Measurements from ENCODE around the gene ING5.

Gene ING5

GRCh38 chr2:241690202-241690717 is 11.6 kb upstream of the ING5 start:
- H2BK15ac ChIP-seq (ENCODE audit: low read depth, poor library complexity, severe bottlenecking): no peak overlapping the region
- peaks cover 12% of the 10 kb centered on the region for H3K4me1 ChIP-seq (ENCODE audit: control insufficient read depth, insufficient read depth, low read depth, low read length)
- no peak overlapping the region for H2AFZ ChIP-seq (ENCODE audit: low read depth, low read length)
- H2AK5ac ChIP-seq (ENCODE audit: low read length, severe bottlenecking): no peak overlapping the region
- no peak overlapping the region for H4K8ac ChIP-seq (ENCODE audit: low read length)
- H3K9me3 ChIP-seq (ENCODE audit: control insufficient read depth, low read length): no peaks in the 10 kb centered on the region
- H3K4ac ChIP-seq (ENCODE audit: low read depth in 1 of 2, low read length in 2 of 2): no peak overlapping the region
- peaks cover 35 to 36% of the 10 kb centered on the region in 2 experiments for H3K36me3 ChIP-seq (ENCODE audit: control insufficient read depth in 1 of 2, insufficient read depth in 2 of 2, low read depth in 1 of 2, low read length in 2 of 2)
- DNase-seq: no peak
- peak overlapping the region; percentile 1 for H3K9ac ChIP-seq (ENCODE audit: low read length)
- H4K91ac ChIP-seq (ENCODE audit: low read length): no peak overlapping the region
- H2BK12ac ChIP-seq (ENCODE audit: low read length in 2 of 2): no peak overlapping the region
- H3K79me1 ChIP-seq (replicated peaks; ENCODE audit: low read length, poor library complexity, severe bottlenecking): peaks cover 19% of the 10 kb centered on the region
- no peak overlapping the region for H3K4me2 ChIP-seq (ENCODE audit: low read length, poor library complexity, severe bottlenecking)
- H2BK120ac ChIP-seq (ENCODE audit: low read depth, low read length): no peak overlapping the region
- no peak overlapping the region for H3K18ac ChIP-seq (ENCODE audit: low read depth in 1 of 2, low read length in 2 of 2)
- H2BK5ac ChIP-seq (ENCODE audit: low read depth, low read length, poor library complexity, severe bottlenecking): no peak overlapping the region
- 88% methylated on average over 6 of the region's 6 CpGs for WGBS
- H3K27ac ChIP-seq (ENCODE audit: low read length, poor library complexity, severe bottlenecking): no peak overlapping the region
- H3K23ac ChIP-seq (ENCODE audit: low read length in 2 of 2): no peak overlapping the region
- H3K14ac ChIP-seq (ENCODE audit: low read length in 2 of 2): no peak overlapping the region
- no peak overlapping the region for H3K4me3 ChIP-seq (ENCODE audit: insufficient read depth in 1 of 2, low read depth in 1 of 2, low read length in 2 of 2)
- no peaks in the 10 kb centered on the region for H3K27me3 ChIP-seq (ENCODE audit: control insufficient read depth in 1 of 2, insufficient read depth in 1 of 2, low read length in 2 of 2)

GRCh38 chr2:241692448-241692847 is 9.4 kb upstream of the ING5 start:
- 78% methylated on average over 6 of the region's 6 CpGs for WGBS
- Histone ChIP-seq H2BK12ac (ENCODE audit: low read length in 2 of 2) (no peak overlapping the region), H4K8ac (ENCODE audit: low read length) (no peak overlapping the region), H3K14ac (ENCODE audit: low read length in 2 of 2) (no peak overlapping the region), H3K23ac (ENCODE audit: low read length in 2 of 2) (no peak overlapping the region), H3K4ac (ENCODE audit: low read depth in 1 of 2, low read length in 2 of 2) (no peak overlapping the region), H3K4me2 (ENCODE audit: low read length, poor library complexity, severe bottlenecking) (no peak overlapping the region), H3K18ac (ENCODE audit: low read depth in 1 of 2, low read length in 2 of 2) (no peak overlapping the region), H3K27ac (ENCODE audit: low read length, poor library complexity, severe bottlenecking) (peak overlapping the region; percentile 67), H2BK5ac (ENCODE audit: low read depth, low read length, poor library complexity, severe bottlenecking) (no peak overlapping the region), H3K9me3 (ENCODE audit: control insufficient read depth, low read length) (no peaks in the 10 kb centered on the region), H2BK15ac (ENCODE audit: low read depth, poor library complexity, severe bottlenecking) (no peak overlapping the region), H3K27me3 (ENCODE audit: control insufficient read depth in 1 of 2, insufficient read depth in 1 of 2, low read length in 2 of 2) (no peaks in the 10 kb centered on the region), H2AFZ (ENCODE audit: low read depth, low read length) (no peak overlapping the region), H2BK120ac (ENCODE audit: low read depth, low read length) (no peak overlapping the region), H2AK5ac (ENCODE audit: low read length, severe bottlenecking) (no peak overlapping the region), H3K36me3 (ENCODE audit: control insufficient read depth in 1 of 2, insufficient read depth in 2 of 2, low read depth in 1 of 2, low read length in 2 of 2) (peaks cover 40 to 41% of the 10 kb centered on the region in 2 experiments), H3K4me3 (ENCODE audit: insufficient read depth in 1 of 2, low read depth in 1 of 2, low read length in 2 of 2) (no peak overlapping the region), H3K79me1 (replicated peaks; ENCODE audit: low read length, poor library complexity, severe bottlenecking) (peaks cover 13% of the 10 kb centered on the region), H3K9ac (ENCODE audit: low read length) (peak overlapping the region; percentile 17), H3K4me1 (ENCODE audit: control insufficient read depth, insufficient read depth, low read depth, low read length) (peaks cover 8% of the 10 kb centered on the region), H4K91ac (ENCODE audit: low read length) (no peak overlapping the region)
- DNase-seq: peak; percentile 55

GRCh38 chr2:241695651-241696050 is 6.2 kb upstream of the ING5 start:
- Histone ChIP-seq H3K27ac (ENCODE audit: low read length, poor library complexity, severe bottlenecking) (no peak overlapping the region), H3K9ac (ENCODE audit: low read length) (no peak overlapping the region), H3K23ac (ENCODE audit: low read length in 2 of 2) (no peak overlapping the region), H3K4ac (ENCODE audit: low read depth in 1 of 2, low read length in 2 of 2) (no peak overlapping the region), H2BK15ac (ENCODE audit: low read depth, poor library complexity, severe bottlenecking) (no peak overlapping the region), H2BK5ac (ENCODE audit: low read depth, low read length, poor library complexity, severe bottlenecking) (no peak overlapping the region), H2AK5ac (ENCODE audit: low read length, severe bottlenecking) (no peak overlapping the region), H3K4me2 (ENCODE audit: low read length, poor library complexity, severe bottlenecking) (no peak overlapping the region), H4K8ac (ENCODE audit: low read length) (no peak overlapping the region), H2AFZ (ENCODE audit: low read depth, low read length) (no peak overlapping the region), H2BK120ac (ENCODE audit: low read depth, low read length) (no peak overlapping the region), H3K79me1 (replicated peaks; ENCODE audit: low read length, poor library complexity, severe bottlenecking) (peaks cover 6% of the 10 kb centered on the region), H3K18ac (ENCODE audit: low read depth in 1 of 2, low read length in 2 of 2) (no peak overlapping the region), H3K4me3 (ENCODE audit: insufficient read depth in 1 of 2, low read depth in 1 of 2, low read length in 2 of 2) (no peak overlapping the region), H3K4me1 (ENCODE audit: control insufficient read depth, insufficient read depth, low read depth, low read length) (peaks cover 9% of the 10 kb centered on the region), H2BK12ac (ENCODE audit: low read length in 2 of 2) (no peak overlapping the region), H3K27me3 (ENCODE audit: control insufficient read depth in 1 of 2, insufficient read depth in 1 of 2, low read length in 2 of 2) (no peaks in the 10 kb centered on the region), H3K36me3 (ENCODE audit: control insufficient read depth in 1 of 2, insufficient read depth in 2 of 2, low read depth in 1 of 2, low read length in 2 of 2) (peaks cover 25 to 31% of the 10 kb centered on the region in 2 experiments), H4K91ac (ENCODE audit: low read length) (no peak overlapping the region), H3K9me3 (ENCODE audit: control insufficient read depth, low read length) (no peaks in the 10 kb centered on the region), H3K14ac (ENCODE audit: low read length in 2 of 2) (no peak overlapping the region)
- no peak for DNase-seq
- WGBS: 99% methylated on average over 4 of the region's 4 CpGs

DNA sequence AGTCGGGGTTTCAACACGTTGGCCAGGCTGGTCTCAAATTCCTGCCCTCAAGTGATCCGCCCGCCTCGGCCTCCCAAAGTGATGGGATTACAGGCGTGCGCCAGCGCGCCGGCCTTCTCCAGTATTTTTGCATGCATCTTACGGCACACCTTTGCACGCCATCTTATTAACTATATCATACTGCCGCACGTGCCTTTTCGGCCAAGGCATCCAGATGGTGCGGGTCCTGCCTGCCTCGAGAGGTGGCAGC is 765 bp upstream of the ING5 start:
- H3K23ac ChIP-seq (ENCODE audit: low read length in 2 of 2): no peak overlapping the region
- H2AFZ ChIP-seq (ENCODE audit: low read depth, low read length): no peak overlapping the region
- no peak overlapping the region for H3K14ac ChIP-seq (ENCODE audit: low read length in 2 of 2)
- H2BK5ac ChIP-seq (ENCODE audit: low read depth, low read length, poor library complexity, severe bottlenecking): no peak overlapping the region
- peak overlapping the region; percentile 17 for H3K27ac ChIP-seq (ENCODE audit: low read length, poor library complexity, severe bottlenecking)
- peak overlapping the region; percentile 99 for H3K4me2 ChIP-seq (ENCODE audit: low read length, poor library complexity, severe bottlenecking)
- H3K27me3 ChIP-seq (ENCODE audit: control insufficient read depth in 1 of 2, insufficient read depth in 1 of 2, low read length in 2 of 2): no peaks in the 10 kb centered on the region
- peak overlapping the region; percentile 94 to 97 for H3K18ac ChIP-seq (ENCODE audit: low read depth in 1 of 2, low read length in 2 of 2)
- H2BK12ac ChIP-seq (ENCODE audit: low read length in 2 of 2): no peak overlapping the region
- H2BK120ac ChIP-seq (ENCODE audit: low read depth, low read length): no peak overlapping the region
- peak overlapping the region; percentile 89 for H3K9ac ChIP-seq (ENCODE audit: low read length)
- no peak overlapping the region for H2AK5ac ChIP-seq (ENCODE audit: low read length, severe bottlenecking)
- 3% methylated on average over 17 of the region's 17 CpGs for WGBS
- no peaks in the 10 kb centered on the region for H3K9me3 ChIP-seq (ENCODE audit: control insufficient read depth, low read length)
- H4K8ac ChIP-seq (ENCODE audit: low read length): peak overlapping the region; percentile 66
- H2BK15ac ChIP-seq (ENCODE audit: low read depth, poor library complexity, severe bottlenecking): no peak overlapping the region
- no peak overlapping the region for H3K4ac ChIP-seq (ENCODE audit: low read depth in 1 of 2, low read length in 2 of 2)
- H3K4me1 ChIP-seq (ENCODE audit: control insufficient read depth, insufficient read depth, low read depth, low read length): peaks cover 14% of the 10 kb centered on the region
- peaks cover 12 to 13% of the 10 kb centered on the region in 2 experiments for H3K36me3 ChIP-seq (ENCODE audit: control insufficient read depth in 1 of 2, insufficient read depth in 2 of 2, low read depth in 1 of 2, low read length in 2 of 2)
- no peak overlapping the region for H4K91ac ChIP-seq (ENCODE audit: low read length)
- peak overlapping the region; percentile 84 to 87 for H3K4me3 ChIP-seq (ENCODE audit: insufficient read depth in 1 of 2, low read depth in 1 of 2, low read length in 2 of 2)
- peak; percentile 84 for DNase-seq
- peaks cover 22% of the 10 kb centered on the region for H3K79me1 ChIP-seq (replicated peaks; ENCODE audit: low read length, poor library complexity, severe bottlenecking)
